Parathyroid adenoma (tissue), 2 donors: Measurements from ENCODE around the gene TMEM161B.

Experiments
- H2AFZ ChIP-seq: fragments of 300-600 bp; sonication (generic); one replicate; pipeline ENCODE4 v1.7.0; 2017; ENCODE audit warnings: antibody characterized with exemption, mild to moderate bottlenecking
- H3K27ac ChIP-seq: fragments of 300-600 bp; sonication (generic); one replicate; pipeline ENCODE4 v1.7.0; 2017
- H3K27me3 ChIP-seq: fragments of 300-600 bp; sonication (generic); one replicate; pipeline ENCODE4 v1.7.0; 2017; ENCODE audit warnings: low read length; ENCODE audit not compliant: control insufficient read depth, insufficient read depth
- H3K36me3 ChIP-seq: fragments of 300-600 bp; sonication (generic); one replicate; pipeline ENCODE4 v1.7.0; 2017; ENCODE audit warnings: low read length; ENCODE audit not compliant: control insufficient read depth, insufficient read depth
- H3K4me1 ChIP-seq: fragments of 300-600 bp; sonication (generic); one replicate; pipeline ENCODE4 v1.7.0; 2017; ENCODE audit warnings: control low read depth
- H3K4me2 ChIP-seq: fragments of 300-600 bp; sonication (generic); one replicate; pipeline ENCODE4 v1.7.0; 2017; ENCODE audit warnings: low read length
- H3K4me3 ChIP-seq: fragments of 300-600 bp; sonication (generic); one replicate; pipeline ENCODE4 v1.7.0; 2017; ENCODE audit warnings: low read depth, low read length
- H3K79me2 ChIP-seq: fragments of 300-600 bp; sonication (generic); one replicate; pipeline ENCODE4 v1.7.0; 2017; ENCODE audit warnings: control low read depth
- H3K9ac ChIP-seq: fragments of 300-600 bp; sonication (generic); one replicate; pipeline ENCODE4 v1.7.0; 2017; ENCODE audit warnings: mild to moderate bottlenecking
- H3K9me3 ChIP-seq: fragments of 300-600 bp; sonication (generic); one replicate; pipeline ENCODE4 v1.7.0; 2017; ENCODE audit warnings: low read length; ENCODE audit not compliant: control insufficient read depth
- TF ChIP-seq, protein P1 (sequence below): fragments of 300-600 bp; sonication (generic); IDR thresholded peaks from one replicate; pipeline ENCODE4 v1.7.0; 2017; ENCODE audit warnings: antibody characterized with exemption, mild to moderate bottlenecking
- donor health status: primary hyperparathyroidism.

Gene TMEM161B

DNA sequence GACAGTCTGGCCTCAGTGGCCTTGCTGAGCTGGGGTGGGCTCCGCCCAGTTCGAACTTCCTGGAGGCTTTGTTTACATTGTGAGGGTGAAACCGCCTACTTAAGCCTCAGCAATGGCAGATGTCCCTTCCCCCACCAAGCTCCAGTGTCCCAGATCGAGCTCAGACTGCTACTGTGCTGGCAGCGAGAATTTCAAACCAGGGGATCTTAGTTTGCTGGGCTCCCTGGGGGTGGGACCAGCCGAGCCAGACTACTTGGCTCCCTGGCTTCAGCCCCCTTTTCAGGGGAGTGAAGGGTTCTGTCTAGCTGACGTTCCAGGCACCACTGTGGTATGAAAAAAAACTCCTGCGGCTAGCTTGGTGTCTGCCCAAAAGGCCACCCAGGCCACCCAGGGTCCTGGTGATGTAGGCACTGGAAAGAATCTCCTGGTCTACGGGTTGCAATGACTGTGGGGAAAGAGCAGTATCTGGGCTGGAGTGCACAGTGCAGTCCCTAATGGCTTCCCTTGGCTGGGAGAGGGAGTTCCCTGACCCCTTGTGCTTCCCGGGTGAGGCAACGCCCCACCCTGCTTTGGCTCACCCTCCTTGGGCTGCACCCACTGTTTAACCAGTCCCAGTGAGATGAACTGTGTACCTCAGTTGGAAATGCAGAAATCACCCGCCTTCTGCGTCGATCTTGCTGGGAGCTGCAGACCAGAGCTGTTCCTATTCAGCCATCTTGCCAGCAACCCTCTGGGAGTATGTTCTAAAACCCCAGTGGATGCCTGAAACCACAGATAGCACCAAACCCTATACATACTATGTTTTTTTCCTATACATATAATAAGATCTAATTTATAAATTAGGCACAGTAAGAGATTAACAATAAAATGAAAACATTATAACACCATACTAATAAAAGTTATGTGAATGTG lies 95.5 kb downstream of the TMEM161B start:
- TF ChIP-seq, protein P1, sequence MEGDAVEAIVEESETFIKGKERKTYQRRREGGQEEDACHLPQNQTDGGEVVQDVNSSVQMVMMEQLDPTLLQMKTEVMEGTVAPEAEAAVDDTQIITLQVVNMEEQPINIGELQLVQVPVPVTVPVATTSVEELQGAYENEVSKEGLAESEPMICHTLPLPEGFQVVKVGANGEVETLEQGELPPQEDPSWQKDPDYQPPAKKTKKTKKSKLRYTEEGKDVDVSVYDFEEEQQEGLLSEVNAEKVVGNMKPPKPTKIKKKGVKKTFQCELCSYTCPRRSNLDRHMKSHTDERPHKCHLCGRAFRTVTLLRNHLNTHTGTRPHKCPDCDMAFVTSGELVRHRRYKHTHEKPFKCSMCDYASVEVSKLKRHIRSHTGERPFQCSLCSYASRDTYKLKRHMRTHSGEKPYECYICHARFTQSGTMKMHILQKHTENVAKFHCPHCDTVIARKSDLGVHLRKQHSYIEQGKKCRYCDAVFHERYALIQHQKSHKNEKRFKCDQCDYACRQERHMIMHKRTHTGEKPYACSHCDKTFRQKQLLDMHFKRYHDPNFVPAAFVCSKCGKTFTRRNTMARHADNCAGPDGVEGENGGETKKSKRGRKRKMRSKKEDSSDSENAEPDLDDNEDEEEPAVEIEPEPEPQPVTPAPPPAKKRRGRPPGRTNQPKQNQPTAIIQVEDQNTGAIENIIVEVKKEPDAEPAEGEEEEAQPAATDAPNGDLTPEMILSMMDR, result no peak
- Histone ChIP-seq H3K9me3 (no peaks in the 10 kb centered on the region), H3K36me3 (no peaks in the 10 kb centered on the region)

DNA sequence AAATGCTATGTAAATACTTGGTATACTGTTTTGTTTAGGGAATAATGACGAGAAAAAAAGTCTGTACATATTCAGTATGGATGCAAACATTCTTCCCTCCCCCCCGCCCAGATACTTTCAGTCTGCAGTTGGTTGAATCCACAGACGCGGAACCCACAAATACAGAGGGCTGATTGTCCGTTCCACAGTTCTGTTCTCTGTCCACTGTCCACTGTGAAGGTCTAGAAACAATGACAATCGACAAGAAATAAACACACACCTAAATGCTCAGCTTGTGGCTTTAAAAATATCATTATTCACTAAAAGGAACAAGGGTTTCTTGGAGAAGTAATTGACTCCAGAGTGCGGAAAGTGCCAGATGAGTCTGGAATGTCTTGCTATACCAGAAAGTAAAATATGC lies 109.1 kb downstream of the TMEM161B start:
- H3K4me3 ChIP-seq, result no peak overlapping the region
- no peaks in the 10 kb centered on the region for H3K36me3 ChIP-seq
- no peak overlapping the region for H2AFZ ChIP-seq
- H3K4me1 ChIP-seq, result no peaks in the 10 kb centered on the region
- no peaks in the 10 kb centered on the region for H3K9me3 ChIP-seq
- no peaks in the 10 kb centered on the region for H3K27me3 ChIP-seq
- no peaks in the 10 kb centered on the region for H3K79me2 ChIP-seq
- no peak overlapping the region for H3K27ac ChIP-seq
- TF ChIP-seq, protein P1, result no peak
- no peak overlapping the region for H3K9ac ChIP-seq
- no peak overlapping the region for H3K4me2 ChIP-seq

More for the DNA sequence above, 95.5 kb downstream of the TMEM161B start:
- Histone ChIP-seq H3K9ac (no peak overlapping the region), H3K4me2 (no peak overlapping the region), H3K27me3 (no peaks in the 10 kb centered on the region), H3K27ac (no peak overlapping the region), H3K4me3 (no peak overlapping the region), H2AFZ (no peak overlapping the region), H3K4me1 (no peaks in the 10 kb centered on the region), H3K79me2 (no peaks in the 10 kb centered on the region)

DNA sequence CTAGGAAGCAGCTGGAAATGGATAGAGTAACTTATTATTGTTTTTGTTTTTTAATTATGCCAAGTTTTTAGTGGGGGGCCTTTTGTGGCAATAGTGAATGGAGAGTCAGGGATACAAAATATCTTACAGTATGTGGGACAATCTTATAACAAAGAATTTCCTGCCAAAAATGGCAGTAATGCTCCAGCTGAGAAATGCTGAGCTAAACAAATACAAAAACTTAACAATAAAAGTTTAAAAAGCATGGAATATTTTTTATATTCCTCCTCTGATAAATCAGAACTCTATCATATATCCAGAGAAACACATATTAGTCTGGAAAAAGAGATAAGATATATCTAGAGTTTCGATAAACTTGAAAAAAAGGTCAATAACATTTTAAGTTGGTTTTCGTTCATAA lies 110.6 kb downstream of the TMEM161B start:
- Histone ChIP-seq H3K36me3 (no peaks in the 10 kb centered on the region), H2AFZ (no peak overlapping the region), H3K9ac (no peak overlapping the region), H3K4me1 (no peaks in the 10 kb centered on the region), H3K4me3 (no peak overlapping the region), H3K9me3 (no peaks in the 10 kb centered on the region), H3K4me2 (no peak overlapping the region), H3K27me3 (no peaks in the 10 kb centered on the region), H3K27ac (no peak overlapping the region), H3K79me2 (no peaks in the 10 kb centered on the region)
- TF ChIP-seq, protein P1, result no peak

GRCh38 chr5:88154891-88155290 lies 113.8 kb downstream of the TMEM161B start:
- no peaks in the 10 kb centered on the region for H3K9me3 ChIP-seq
- no peaks in the 10 kb centered on the region for H3K36me3 ChIP-seq
- TF ChIP-seq, protein P1, result no peak
- H3K27ac ChIP-seq, result no peak overlapping the region
- no peak overlapping the region for H3K4me2 ChIP-seq
- H3K27me3 ChIP-seq, result no peaks in the 10 kb centered on the region
- no peaks in the 10 kb centered on the region for H3K79me2 ChIP-seq
- no peak overlapping the region for H2AFZ ChIP-seq
- no peak overlapping the region for H3K4me3 ChIP-seq
- no peaks in the 10 kb centered on the region for H3K4me1 ChIP-seq
- no peak overlapping the region for H3K9ac ChIP-seq

GRCh38 chr5:88150747-88151146 lies 117.9 kb downstream of the TMEM161B start:
- Histone ChIP-seq H3K9me3 (no peaks in the 10 kb centered on the region), H3K4me1 (no peaks in the 10 kb centered on the region), H3K27ac (no peak overlapping the region), H3K9ac (no peak overlapping the region), H3K79me2 (no peaks in the 10 kb centered on the region), H3K27me3 (no peaks in the 10 kb centered on the region), H2AFZ (no peak overlapping the region), H3K36me3 (no peaks in the 10 kb centered on the region), H3K4me3 (no peak overlapping the region), H3K4me2 (no peak overlapping the region)
- TF ChIP-seq, protein P1, result no peak
